ENCODE measurements around the gene GSTA5. TPM values are rescaled to one million over a fixed set of nuclear protein-coding genes. Genes with fewer than 3 reads are reported as not detected.
A peak's percentile ranks its signal among the peaks of the same experiment; 100 is the strongest.

The GSTA5 gene
- total RNA-seq, 1 experiment from 2014 or later: not detected

DNA sequence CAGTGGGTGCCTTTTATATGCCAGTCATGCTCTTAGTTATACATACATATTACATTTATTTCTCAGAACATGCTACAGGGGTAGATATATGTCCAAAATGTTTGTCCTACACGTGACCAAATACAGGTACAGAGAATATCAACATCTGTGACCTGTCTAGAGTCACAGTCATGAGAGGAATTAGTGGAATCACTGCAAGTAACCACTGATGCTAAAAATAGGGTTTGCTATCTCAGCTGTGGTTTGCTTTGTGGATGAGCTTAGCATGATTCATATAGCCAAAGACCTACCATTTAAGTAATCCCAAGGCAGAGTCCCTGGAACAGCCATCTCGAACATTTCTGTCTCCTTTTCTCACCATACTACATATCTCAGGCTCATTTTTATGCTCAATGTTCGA lies 36.6 kb upstream of the GSTA5 start:
- peak; percentile 29 for DNase-seq (ENCODE audit: low read depth, low spot score)
- ChIA-PET CTCF (interaction anchor here (1.0 to 1.2 kb wide), 2 partner anchors 11 to 118 kb away, joined by 3 to 4 read pairs; partner anchors contain the start of gene GSTA4), POLR2A (no interaction called here), RAD21 (ENCODE audit: low non-redundant PET in 1 of 2, low total read pairs in 2 of 2, uncharacterized antibody in 2 of 2, unreplicated experiment in 2 of 2) (no interaction called here)
- Histone ChIP-seq H3K4me1 (ENCODE audit: control insufficient read depth in 1 of 2, insufficient read depth in 2 of 2, low read length in 2 of 2) (peaks cover 3 to 25% of the 10 kb centered on the region in 2 experiments), H4K20me1 (ENCODE audit: insufficient read depth) (no peaks in the 10 kb centered on the region), H3K36me3 (ENCODE audit: control insufficient read depth in 1 of 2, insufficient read depth in 2 of 2, low read length in 2 of 2) (no peaks in the 10 kb centered on the region), H3K9me3 (ENCODE audit: control insufficient read depth in 1 of 2, insufficient read depth in 1 of 2, low read depth in 1 of 2, low read length in 2 of 2) (no peaks in the 10 kb centered on the region), H3K27ac (ENCODE audit: low read depth, low read length) (no peak overlapping the region), H3K9me2 (ENCODE audit: insufficient read depth) (no peaks in the 10 kb centered on the region), H3K4me3 (replicated peaks in 1 of 2; ENCODE audit: low read depth in 1 of 2, low read length in 2 of 2) (no peak overlapping the region), H3K4me2 (ENCODE audit: low read length) (peak overlapping the region; percentile 57), H3K27me3 (ENCODE audit: insufficient read depth, low read length) (no peaks in the 10 kb centered on the region; the same call in none of the 2 replicates), H3K9ac (ENCODE audit: low read length) (no peak overlapping the region), H2AFZ (ENCODE audit: low read depth, low read length, poor library complexity, severe bottlenecking) (no peak overlapping the region), H3K79me2 (ENCODE audit: insufficient read depth, low read length) (no peaks in the 10 kb centered on the region)
- BruUV-seq (replicated peaks): no TSS peak
- ATAC-seq: peak; percentile 49; the same call in 1 of the 2 replicates
- intact Hi-C loops (cut with micrococcal nuclease): no loop called here
- no peak for TF ChIP-seq POLR2A (IDR thresholded peaks at IDR 0.05; ENCODE audit: borderline replicate concordance, extremely low read depth, insufficient read depth, insufficient read length)
- TF ChIP-seq MAX (IDR thresholded peaks at IDR 0.05): no peak
- TF ChIP-seq TCF7L2 (IDR thresholded peaks at IDR 0.05; ENCODE audit: borderline replicate concordance, extremely low read depth, insufficient read depth, insufficient read length): no peak
- TF ChIP-seq SRF (IDR thresholded peaks at IDR 0.05; ENCODE audit: low read depth): peak; percentile 30; the same call in 1 of the 2 replicates
- TF ChIP-seq ZNF274 (IDR thresholded peaks at IDR 0.05; ENCODE audit: low read depth, low read length): no peak
- TF ChIP-seq, protein P1, sequence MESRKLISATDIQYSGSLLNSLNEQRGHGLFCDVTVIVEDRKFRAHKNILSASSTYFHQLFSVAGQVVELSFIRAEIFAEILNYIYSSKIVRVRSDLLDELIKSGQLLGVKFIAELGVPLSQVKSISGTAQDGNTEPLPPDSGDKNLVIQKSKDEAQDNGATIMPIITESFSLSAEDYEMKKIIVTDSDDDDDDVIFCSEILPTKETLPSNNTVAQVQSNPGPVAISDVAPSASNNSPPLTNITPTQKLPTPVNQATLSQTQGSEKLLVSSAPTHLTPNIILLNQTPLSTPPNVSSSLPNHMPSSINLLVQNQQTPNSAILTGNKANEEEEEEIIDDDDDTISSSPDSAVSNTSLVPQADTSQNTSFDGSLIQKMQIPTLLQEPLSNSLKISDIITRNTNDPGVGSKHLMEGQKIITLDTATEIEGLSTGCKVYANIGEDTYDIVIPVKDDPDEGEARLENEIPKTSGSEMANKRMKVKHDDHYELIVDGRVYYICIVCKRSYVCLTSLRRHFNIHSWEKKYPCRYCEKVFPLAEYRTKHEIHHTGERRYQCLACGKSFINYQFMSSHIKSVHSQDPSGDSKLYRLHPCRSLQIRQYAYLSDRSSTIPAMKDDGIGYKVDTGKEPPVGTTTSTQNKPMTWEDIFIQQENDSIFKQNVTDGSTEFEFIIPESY (IDR thresholded peaks at IDR 0.05; ENCODE audit: extremely low read depth, insufficient replicate concordance, low read length): no peak
- no peak for TF ChIP-seq RAD21 (IDR thresholded peaks at IDR 0.05; ENCODE audit: low read depth)
- no peak for TF ChIP-seq SP1 (IDR thresholded peaks at IDR 0.05; ENCODE audit: low read depth)
- TF ChIP-seq CBX3 (IDR thresholded peaks at IDR 0.05; ENCODE audit: low read depth): no peak
- TF ChIP-seq EZH2 (IDR thresholded peaks at IDR 0.05): no peak
- no peak for TF ChIP-seq ELF1 (IDR thresholded peaks at IDR 0.05; ENCODE audit: borderline replicate concordance, low read depth)
- no peak for TF ChIP-seq ATF3 (IDR thresholded peaks at IDR 0.05)
- TF ChIP-seq FOSL1 (IDR thresholded peaks at IDR 0.05; ENCODE audit: low read depth): peak; percentile 61
- TF ChIP-seq, protein P2, sequence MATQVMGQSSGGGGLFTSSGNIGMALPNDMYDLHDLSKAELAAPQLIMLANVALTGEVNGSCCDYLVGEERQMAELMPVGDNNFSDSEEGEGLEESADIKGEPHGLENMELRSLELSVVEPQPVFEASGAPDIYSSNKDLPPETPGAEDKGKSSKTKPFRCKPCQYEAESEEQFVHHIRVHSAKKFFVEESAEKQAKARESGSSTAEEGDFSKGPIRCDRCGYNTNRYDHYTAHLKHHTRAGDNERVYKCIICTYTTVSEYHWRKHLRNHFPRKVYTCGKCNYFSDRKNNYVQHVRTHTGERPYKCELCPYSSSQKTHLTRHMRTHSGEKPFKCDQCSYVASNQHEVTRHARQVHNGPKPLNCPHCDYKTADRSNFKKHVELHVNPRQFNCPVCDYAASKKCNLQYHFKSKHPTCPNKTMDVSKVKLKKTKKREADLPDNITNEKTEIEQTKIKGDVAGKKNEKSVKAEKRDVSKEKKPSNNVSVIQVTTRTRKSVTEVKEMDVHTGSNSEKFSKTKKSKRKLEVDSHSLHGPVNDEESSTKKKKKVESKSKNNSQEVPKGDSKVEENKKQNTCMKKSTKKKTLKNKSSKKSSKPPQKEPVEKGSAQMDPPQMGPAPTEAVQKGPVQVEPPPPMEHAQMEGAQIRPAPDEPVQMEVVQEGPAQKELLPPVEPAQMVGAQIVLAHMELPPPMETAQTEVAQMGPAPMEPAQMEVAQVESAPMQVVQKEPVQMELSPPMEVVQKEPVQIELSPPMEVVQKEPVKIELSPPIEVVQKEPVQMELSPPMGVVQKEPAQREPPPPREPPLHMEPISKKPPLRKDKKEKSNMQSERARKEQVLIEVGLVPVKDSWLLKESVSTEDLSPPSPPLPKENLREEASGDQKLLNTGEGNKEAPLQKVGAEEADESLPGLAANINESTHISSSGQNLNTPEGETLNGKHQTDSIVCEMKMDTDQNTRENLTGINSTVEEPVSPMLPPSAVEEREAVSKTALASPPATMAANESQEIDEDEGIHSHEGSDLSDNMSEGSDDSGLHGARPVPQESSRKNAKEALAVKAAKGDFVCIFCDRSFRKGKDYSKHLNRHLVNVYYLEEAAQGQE (IDR thresholded peaks at IDR 0.05; ENCODE audit: low read depth): no peak
- peak; percentile 48; the same call in 1 of the 2 replicates for TF ChIP-seq JUND (IDR thresholded peaks at IDR 0.05)
- no peak for TF ChIP-seq ZFX (IDR thresholded peaks at IDR 0.05)
- TF ChIP-seq SIN3A (IDR thresholded peaks at IDR 0.05; ENCODE audit: low read depth): peak; percentile 54; the same call in 1 of the 2 replicates
- no peak for TF ChIP-seq YY1 (IDR thresholded peaks at IDR 0.05; ENCODE audit: extremely low read depth, insufficient replicate concordance, low read depth, low read length)
- TF ChIP-seq CEBPB (IDR thresholded peaks at IDR 0.05; ENCODE audit: low read depth): no peak
- no peak for TF ChIP-seq EGR1 (IDR thresholded peaks at IDR 0.05; ENCODE audit: low read depth)
- TF ChIP-seq EZH2phosphoT487 (IDR thresholded peaks at IDR 0.05; ENCODE audit: borderline replicate concordance): no peak
- TF ChIP-seq, protein P3, sequence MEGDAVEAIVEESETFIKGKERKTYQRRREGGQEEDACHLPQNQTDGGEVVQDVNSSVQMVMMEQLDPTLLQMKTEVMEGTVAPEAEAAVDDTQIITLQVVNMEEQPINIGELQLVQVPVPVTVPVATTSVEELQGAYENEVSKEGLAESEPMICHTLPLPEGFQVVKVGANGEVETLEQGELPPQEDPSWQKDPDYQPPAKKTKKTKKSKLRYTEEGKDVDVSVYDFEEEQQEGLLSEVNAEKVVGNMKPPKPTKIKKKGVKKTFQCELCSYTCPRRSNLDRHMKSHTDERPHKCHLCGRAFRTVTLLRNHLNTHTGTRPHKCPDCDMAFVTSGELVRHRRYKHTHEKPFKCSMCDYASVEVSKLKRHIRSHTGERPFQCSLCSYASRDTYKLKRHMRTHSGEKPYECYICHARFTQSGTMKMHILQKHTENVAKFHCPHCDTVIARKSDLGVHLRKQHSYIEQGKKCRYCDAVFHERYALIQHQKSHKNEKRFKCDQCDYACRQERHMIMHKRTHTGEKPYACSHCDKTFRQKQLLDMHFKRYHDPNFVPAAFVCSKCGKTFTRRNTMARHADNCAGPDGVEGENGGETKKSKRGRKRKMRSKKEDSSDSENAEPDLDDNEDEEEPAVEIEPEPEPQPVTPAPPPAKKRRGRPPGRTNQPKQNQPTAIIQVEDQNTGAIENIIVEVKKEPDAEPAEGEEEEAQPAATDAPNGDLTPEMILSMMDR (IDR thresholded peaks at IDR 0.05 in 2 of 3, conservative IDR thresholded peaks at IDR 0.05 in 1 of 3; ENCODE audit: borderline replicate concordance in 1 of 3, insufficient read depth in 1 of 3, low read depth in 2 of 3, low read length in 2 of 3): no peak
